ENCODE measurements around the gene RPL22.
"Not testable (repeated sequence)": the region's sequence is repeated elsewhere in the genome, so short reads cannot be mapped to it uniquely, and the experiment has no call there.

DNA sequence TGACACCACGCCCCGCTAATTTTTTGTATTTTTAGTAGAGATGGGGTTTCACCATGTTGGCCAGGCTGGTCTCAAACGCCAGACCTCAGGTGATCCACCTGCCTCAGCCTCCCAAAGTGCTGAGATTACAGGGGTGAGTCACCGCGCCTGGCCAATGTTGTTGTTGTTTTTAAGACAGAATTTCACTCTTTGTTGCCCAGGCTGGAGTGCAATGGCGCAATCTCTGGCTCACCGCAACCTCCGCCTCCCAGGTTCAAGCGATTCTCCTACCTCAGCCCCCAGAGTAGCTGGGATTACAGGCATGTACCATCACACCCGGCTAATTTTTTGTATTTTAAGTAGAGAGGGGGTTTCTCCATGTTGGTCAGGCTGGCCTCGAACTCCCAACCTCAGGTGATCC is 20.2 kb upstream of the RPL22 start:
- not testable (repeated sequence) for TF ChIP-seq ZFP30 (CRISPR knock-in tag; IDR thresholded peaks at IDR 0.05); ZFP3 (CRISPR knock-in tag; IDR thresholded peaks at IDR 0.05); ARNTL (CRISPR knock-in tag; IDR thresholded peaks at IDR 0.05; ENCODE audit: borderline replicate concordance, low read depth); ZNF565 (CRISPR knock-in tag; conservative IDR thresholded peaks at IDR 0.05; ENCODE audit: low read depth); BACH2 (CRISPR knock-in tag; IDR thresholded peaks at IDR 0.05; ENCODE audit: borderline replicate concordance); TCF4 (CRISPR knock-in tag; IDR thresholded peaks at IDR 0.05; ENCODE audit: borderline replicate concordance); ZC3H10 (CRISPR knock-in tag; IDR thresholded peaks at IDR 0.05); OSR1 (CRISPR knock-in tag; IDR thresholded peaks at IDR 0.05); GLIS3 (CRISPR knock-in tag; IDR thresholded peaks at IDR 0.05); POU6F1 (CRISPR knock-in tag; IDR thresholded peaks at IDR 0.05; ENCODE audit: borderline replicate concordance, low read depth); TOX (CRISPR knock-in tag; IDR thresholded peaks at IDR 0.05; ENCODE audit: borderline replicate concordance)
- TF ChIP-seq, protein P1, sequence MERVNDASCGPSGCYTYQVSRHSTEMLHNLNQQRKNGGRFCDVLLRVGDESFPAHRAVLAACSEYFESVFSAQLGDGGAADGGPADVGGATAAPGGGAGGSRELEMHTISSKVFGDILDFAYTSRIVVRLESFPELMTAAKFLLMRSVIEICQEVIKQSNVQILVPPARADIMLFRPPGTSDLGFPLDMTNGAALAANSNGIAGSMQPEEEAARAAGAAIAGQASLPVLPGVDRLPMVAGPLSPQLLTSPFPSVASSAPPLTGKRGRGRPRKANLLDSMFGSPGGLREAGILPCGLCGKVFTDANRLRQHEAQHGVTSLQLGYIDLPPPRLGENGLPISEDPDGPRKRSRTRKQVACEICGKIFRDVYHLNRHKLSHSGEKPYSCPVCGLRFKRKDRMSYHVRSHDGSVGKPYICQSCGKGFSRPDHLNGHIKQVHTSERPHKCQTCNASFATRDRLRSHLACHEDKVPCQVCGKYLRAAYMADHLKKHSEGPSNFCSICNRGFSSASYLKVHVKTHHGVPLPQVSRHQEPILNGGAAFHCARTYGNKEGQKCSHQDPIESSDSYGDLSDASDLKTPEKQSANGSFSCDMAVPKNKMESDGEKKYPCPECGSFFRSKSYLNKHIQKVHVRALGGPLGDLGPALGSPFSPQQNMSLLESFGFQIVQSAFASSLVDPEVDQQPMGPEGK (CRISPR knock-in tag; IDR thresholded peaks at IDR 0.05; ENCODE audit: borderline replicate concordance) = not testable (repeated sequence)
- TF ChIP-seq, protein P2, sequence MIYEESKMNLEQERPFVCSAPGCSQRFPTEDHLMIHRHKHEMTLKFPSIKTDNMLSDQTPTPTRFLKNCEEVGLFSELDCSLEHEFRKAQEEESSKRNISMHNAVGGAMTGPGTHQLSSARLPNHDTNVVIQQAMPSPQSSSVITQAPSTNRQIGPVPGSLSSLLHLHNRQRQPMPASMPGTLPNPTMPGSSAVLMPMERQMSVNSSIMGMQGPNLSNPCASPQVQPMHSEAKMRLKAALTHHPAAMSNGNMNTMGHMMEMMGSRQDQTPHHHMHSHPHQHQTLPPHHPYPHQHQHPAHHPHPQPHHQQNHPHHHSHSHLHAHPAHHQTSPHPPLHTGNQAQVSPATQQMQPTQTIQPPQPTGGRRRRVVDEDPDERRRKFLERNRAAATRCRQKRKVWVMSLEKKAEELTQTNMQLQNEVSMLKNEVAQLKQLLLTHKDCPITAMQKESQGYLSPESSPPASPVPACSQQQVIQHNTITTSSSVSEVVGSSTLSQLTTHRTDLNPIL (CRISPR knock-in tag; IDR thresholded peaks at IDR 0.05; ENCODE audit: low read depth) = not testable (repeated sequence)
